Kidney (tissue), 14 donors: Measurements from ENCODE around the gene BCDIN3D. TPM values are rescaled to one million over a fixed set of nuclear protein-coding genes. Genes with fewer than 3 reads are reported as not detected.

Experiments used
- DNase-seq, 5 donors: peaks; one replicate each; pipeline ENCODE4 v3.0.0-alpha.2; 2013 to 2020
- FAIRE-seq: peaks from 2 replicates; lab custom pipeline; 2012; peaks lifted over from hg19 to GRCh38; lab: Jason Lieb, UNC
- H3K27ac ChIP-seq, 2 donors: one replicate each; pipeline ENCODE4 v1.7.0; 2013; ENCODE audit warnings: low read depth in 2 of 2, low read length in 2 of 2, inconsistent platforms in 1 of 2
- H3K27me3 ChIP-seq: one replicate; pipeline ENCODE4 v1.7.1; 2013; ENCODE audit warnings: low read length, inconsistent platforms; ENCODE audit not compliant: control insufficient read depth, insufficient read depth
- H3K36me3 ChIP-seq, 3 donors: one replicate each; pipeline versions ENCODE4 v1.7.0 to v1.7.1; 2013; ENCODE audit warnings: low read length in 3 of 3, control low read depth in 1 of 3, inconsistent platforms in 1 of 3; ENCODE audit not compliant: insufficient read depth in 3 of 3, control insufficient read depth in 2 of 3
- H3K4me1 ChIP-seq, 3 donors: one replicate each; pipeline versions ENCODE4 v1.7.0 to v1.7.1; 2013; ENCODE audit warnings: low read length in 3 of 3, inconsistent platforms in 1 of 3, low read depth in 1 of 3; ENCODE audit not compliant: control insufficient read depth in 2 of 3, insufficient read depth in 2 of 3
- H3K4me3 ChIP-seq, 3 donors: one replicate each; pipeline versions ENCODE4 v1.7.0 to v1.8.1; 2013; ENCODE audit warnings: low read length in 3 of 3, control low read depth in 1 of 3, inconsistent platforms in 1 of 3
- H3K9ac ChIP-seq, 3 donors: one replicate each; pipeline versions ENCODE4 v1.7.0 to v1.7.1; 2013; ENCODE audit warnings: low read length in 3 of 3, control low read depth in 1 of 3, inconsistent platforms in 1 of 3
- H3K9me3 ChIP-seq, 3 donors: one replicate each; pipeline versions ENCODE4 v1.7.0 to v1.7.1; 2013; ENCODE audit warnings: low read length in 3 of 3, control low read depth in 1 of 3, inconsistent platforms in 1 of 3; ENCODE audit not compliant: control insufficient read depth in 2 of 3, insufficient read depth in 1 of 3
- intact Hi-C: fragments of 100-400 bp; cut with DNase I; formaldehyde crosslinking; loops from one replicate; pipeline ENCODE4 v1.11.1; 2022
- polyA plus RNA-seq: library from polyadenylated mRNA; stranded (reverse); fragments of 350-450 nt; fragmentation: Illumina TruSeq; extraction: RNeasy Lipid Tissue Mini Kit (QIAGEN cat#74804); gene quantifications from one replicate; pipeline ENCODE4 v1.2.3, GENCODE V29; 2014; ENCODE audit warnings: low read depth, low replicate concordance; ENCODE audit not compliant: insufficient read depth
- total RNA-seq: library from RNA; stranded (reverse); fragmentation: NEBNext Ultra II Directional; extraction: Animal tissue kit (Norgen Biotek cat#: 25700); gene quantifications from one replicate; pipeline ENCODE4 v1.2.1, GENCODE V29; 2021
- TF ChIP-seq, protein P1 (sequence below): IDR thresholded peaks from 3 replicates; pipeline ENCODE4 v1.5.1; 2012; ENCODE audit warnings: mild to moderate bottlenecking, moderate library complexity, borderline replicate concordance; ENCODE audit not compliant: insufficient read depth; ENCODE audit errors: extremely low read depth
- donor health status: control.
- donor health status: control.
- donor health status: control.
- donor health status: control.
- donor health status: control.
- donor health status: DM: yes; HTN: yes; CAD: no.
- donor health status: Normal renal cell carcinoma (clear cell type).

Gene BCDIN3D
- total and polyA plus RNA-seq, 2 donors from 2014 or later: 4.6 to 5.1 TPM

DNA sequence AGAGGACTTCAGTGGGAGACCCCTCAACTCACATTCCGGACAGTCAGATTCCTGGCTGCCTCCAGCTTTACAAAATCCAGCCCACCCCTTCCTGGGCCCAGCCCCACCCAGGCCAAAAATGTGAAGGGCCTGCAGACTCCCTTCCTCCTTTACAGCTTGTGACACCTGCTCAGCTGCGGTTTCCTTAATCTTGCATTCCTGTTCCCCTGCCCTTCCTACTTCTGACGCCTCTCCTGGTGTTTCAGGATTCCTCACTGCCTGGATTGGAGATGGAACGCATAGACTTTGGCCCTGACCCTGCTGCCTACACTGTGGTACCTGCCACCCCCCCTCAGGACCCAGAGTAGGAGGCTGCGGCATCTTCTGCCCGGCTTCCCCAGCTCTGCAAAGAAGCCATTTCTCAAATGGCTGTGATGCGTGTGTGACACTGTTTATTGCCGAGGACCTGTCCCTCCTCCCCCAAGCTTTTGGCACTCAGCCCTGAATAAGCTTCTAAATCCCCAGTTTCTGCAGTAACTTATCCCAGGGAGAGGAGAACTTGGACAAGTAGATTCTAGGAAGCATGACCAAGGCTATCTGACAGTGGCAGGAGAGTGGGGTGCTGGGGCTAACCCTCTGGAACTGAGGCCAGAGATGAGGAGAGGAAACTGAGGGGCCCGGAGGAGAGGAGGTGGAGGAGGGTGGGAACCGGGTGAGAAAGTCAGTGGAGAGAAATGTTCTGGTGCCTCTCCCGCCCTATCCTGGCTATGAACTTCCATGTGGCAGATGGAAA, 24.9 kb upstream of the BCDIN3D start:
- Histone ChIP-seq H3K27ac (peak overlapping the region in 1 of 2 donors; percentile 36), H3K9ac (peak overlapping the region in 1 of 3 donors; percentile 46), H3K4me1 (peaks cover 2 to 19% (median 17%) of the 10 kb centered on the region in 3 donors), H3K4me3 (peak overlapping the region in 1 of 3 donors; percentile 2), H3K9me3 (no peaks in the 10 kb centered on the region), H3K36me3 (no peaks in the 10 kb centered on the region), H3K27me3 (no peaks in the 10 kb centered on the region)
- FAIRE-seq (no peak), DNase-seq (peak in 3 of 5 donors; percentile 45 to 59 (median 52))
- intact Hi-C loops: no loop called here
- TF ChIP-seq, protein P1, sequence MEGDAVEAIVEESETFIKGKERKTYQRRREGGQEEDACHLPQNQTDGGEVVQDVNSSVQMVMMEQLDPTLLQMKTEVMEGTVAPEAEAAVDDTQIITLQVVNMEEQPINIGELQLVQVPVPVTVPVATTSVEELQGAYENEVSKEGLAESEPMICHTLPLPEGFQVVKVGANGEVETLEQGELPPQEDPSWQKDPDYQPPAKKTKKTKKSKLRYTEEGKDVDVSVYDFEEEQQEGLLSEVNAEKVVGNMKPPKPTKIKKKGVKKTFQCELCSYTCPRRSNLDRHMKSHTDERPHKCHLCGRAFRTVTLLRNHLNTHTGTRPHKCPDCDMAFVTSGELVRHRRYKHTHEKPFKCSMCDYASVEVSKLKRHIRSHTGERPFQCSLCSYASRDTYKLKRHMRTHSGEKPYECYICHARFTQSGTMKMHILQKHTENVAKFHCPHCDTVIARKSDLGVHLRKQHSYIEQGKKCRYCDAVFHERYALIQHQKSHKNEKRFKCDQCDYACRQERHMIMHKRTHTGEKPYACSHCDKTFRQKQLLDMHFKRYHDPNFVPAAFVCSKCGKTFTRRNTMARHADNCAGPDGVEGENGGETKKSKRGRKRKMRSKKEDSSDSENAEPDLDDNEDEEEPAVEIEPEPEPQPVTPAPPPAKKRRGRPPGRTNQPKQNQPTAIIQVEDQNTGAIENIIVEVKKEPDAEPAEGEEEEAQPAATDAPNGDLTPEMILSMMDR: no peak

GRCh38 chr12:49866859-49867569, 24.1 kb upstream of the BCDIN3D start:
- H3K27me3 ChIP-seq: no peaks in the 10 kb centered on the region
- DNase-seq: peak; percentile 83 to 88 (median 85)
- TF ChIP-seq, protein P1: peak; percentile 94
- H3K9me3 ChIP-seq: no peaks in the 10 kb centered on the region
- peak overlapping the region in 1 of 3 donors; percentile 2 for H3K4me3 ChIP-seq
- H3K27ac ChIP-seq: no peak overlapping the region
- FAIRE-seq: no peak
- intact Hi-C loops: no loop called here
- peak overlapping the region in 1 of 3 donors; percentile 46 for H3K9ac ChIP-seq
- H3K36me3 ChIP-seq: no peaks in the 10 kb centered on the region
- peaks cover 2 to 16% (median 16%) of the 10 kb centered on the region in 3 donors for H3K4me1 ChIP-seq

DNA sequence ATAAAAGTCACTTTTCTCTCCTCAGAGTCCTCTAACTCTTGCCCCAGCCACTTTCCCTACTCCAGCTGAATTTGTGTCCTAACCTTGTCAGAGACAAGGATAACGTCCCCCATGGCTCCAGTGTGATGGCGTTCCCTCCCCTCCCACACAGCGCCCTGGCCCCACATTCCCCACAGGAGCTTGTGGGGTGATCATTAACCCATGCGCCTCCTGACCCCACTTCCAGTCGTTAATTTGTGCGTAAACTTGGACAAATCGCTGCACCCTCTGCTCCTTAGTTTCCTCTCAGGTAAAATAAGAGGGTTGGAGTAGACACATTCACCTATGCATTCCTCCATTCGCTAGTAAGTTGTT, 22.9 kb upstream of the BCDIN3D start:
- FAIRE-seq: no peak
- H3K9ac ChIP-seq: no peak overlapping the region
- H3K4me3 ChIP-seq: no peak overlapping the region
- no peaks in the 10 kb centered on the region for H3K27me3 ChIP-seq
- TF ChIP-seq, protein P1: no peak
- no peak for DNase-seq
- no peaks in the 10 kb centered on the region for H3K36me3 ChIP-seq
- H3K9me3 ChIP-seq: no peaks in the 10 kb centered on the region
- peaks cover 2 to 16% (median 14%) of the 10 kb centered on the region in 3 donors for H3K4me1 ChIP-seq
- H3K27ac ChIP-seq: no peak overlapping the region
- intact Hi-C loops: no loop called here
